Nephron (organoid): ENCODE data around the gene IQCE.
A peak's percentile ranks its signal among the peaks of the same experiment; 100 is the strongest.

Source experiments
- H3K27ac Mint-ChIP-seq, 3 experiments: 2 replicates each; pipeline ENCODE4 v1.8.0; 2020; ENCODE audit warnings: mixed read lengths in 3 of 3, mild to moderate bottlenecking in 2 of 3, moderate library complexity in 1 of 3
- H3K27me3 Mint-ChIP-seq: 2 replicates; pipeline ENCODE4 v1.8.0; 2021; ENCODE audit warnings: low read depth, mild to moderate bottlenecking, moderate library complexity, mixed read lengths
- H3K36me3 Mint-ChIP-seq: 2 replicates; pipeline ENCODE4 v1.8.0; 2020; ENCODE audit warnings: low read depth, mixed read lengths
- H3K4me1 Mint-ChIP-seq: 2 replicates; pipeline ENCODE4 v1.8.0; 2020; ENCODE audit warnings: mixed read lengths
- H3K4me3 Mint-ChIP-seq, 3 experiments: 2 replicates each; pipeline ENCODE4 v1.8.0; 2020; ENCODE audit warnings: mild to moderate bottlenecking in 3 of 3, mixed read lengths in 3 of 3, moderate library complexity in 2 of 3
- H3K9me3 Mint-ChIP-seq: 2 replicates; pipeline ENCODE4 v1.8.0; 2020; ENCODE audit warnings: mixed read lengths
- CTCF ChIP-seq, 3 experiments: fragments of 200-600 bp; sonication (generic); IDR thresholded peaks; one replicate each; pipeline ENCODE4 v1.5.0; 2021; ENCODE audit warnings: antibody characterized with exemption in 3 of 3; ENCODE audit not compliant: unreplicated experiment in 3 of 3

IQCE gene

GRCh38 chr7:2569421-2569820 lies 10.6 kb downstream of the IQCE start:
- H3K4me3 Mint-ChIP-seq, result no peak overlapping the region
- no peak for TF ChIP-seq CTCF (IDR thresholded peaks at IDR 0.05; ENCODE audit: unreplicated experiment in 3 of 3)
- H3K9me3 Mint-ChIP-seq, result no peaks in the 10 kb centered on the region
- peaks cover 4% of the 10 kb centered on the region for H3K27me3 Mint-ChIP-seq
- peaks cover 12% of the 10 kb centered on the region for H3K4me1 Mint-ChIP-seq
- peaks cover 19% of the 10 kb centered on the region for H3K36me3 Mint-ChIP-seq
- H3K27ac Mint-ChIP-seq, result no peak overlapping the region

- Mint-ChIP-seq H3K27me3 (peaks cover 1% of the 10 kb centered on the region), H3K9me3 (no peaks in the 10 kb centered on the region), H3K27ac (peak overlapping the region in 1 of 3 experiments; percentile 37), H3K36me3 (peaks cover 25% of the 10 kb centered on the region), H3K4me1 (peaks cover 9% of the 10 kb centered on the region), H3K4me3 (no peak overlapping the region)
- TF ChIP-seq CTCF (IDR thresholded peaks at IDR 0.05; ENCODE audit: unreplicated experiment in 3 of 3), result no peak
Observed at GRCh38 chr7:2570021-2570420, 11.2 kb downstream of the IQCE start.

GRCh38 chr7:2571409-2571808 lies 12.6 kb downstream of the IQCE start:
- H3K27ac Mint-ChIP-seq, result no peak overlapping the region
- H3K36me3 Mint-ChIP-seq, result peaks cover 31% of the 10 kb centered on the region
- H3K4me1 Mint-ChIP-seq, result peaks cover 11% of the 10 kb centered on the region
- no peaks in the 10 kb centered on the region for H3K9me3 Mint-ChIP-seq
- H3K4me3 Mint-ChIP-seq, result no peak overlapping the region
- H3K27me3 Mint-ChIP-seq, result no peaks in the 10 kb centered on the region
- TF ChIP-seq CTCF (IDR thresholded peaks at IDR 0.05; ENCODE audit: unreplicated experiment in 3 of 3), result no peak

GRCh38 chr7:2572101-2572842 lies 13.5 kb downstream of the IQCE start:
- no peak overlapping the region for H3K4me3 Mint-ChIP-seq
- no peak overlapping the region for H3K27ac Mint-ChIP-seq
- no peaks in the 10 kb centered on the region for H3K9me3 Mint-ChIP-seq
- H3K4me1 Mint-ChIP-seq, result peaks cover 5% of the 10 kb centered on the region
- H3K36me3 Mint-ChIP-seq, result peaks cover 35% of the 10 kb centered on the region
- no peak for TF ChIP-seq CTCF (IDR thresholded peaks at IDR 0.05; ENCODE audit: unreplicated experiment in 3 of 3)
- H3K27me3 Mint-ChIP-seq, result no peaks in the 10 kb centered on the region

GRCh38 chr7:2573761-2574160 lies 15.0 kb downstream of the IQCE start:
- Mint-ChIP-seq H3K27ac (no peak overlapping the region), H3K27me3 (no peaks in the 10 kb centered on the region), H3K4me1 (peaks cover 5% of the 10 kb centered on the region), H3K9me3 (no peaks in the 10 kb centered on the region), H3K4me3 (no peak overlapping the region), H3K36me3 (peaks cover 35% of the 10 kb centered on the region)
- no peak for TF ChIP-seq CTCF (IDR thresholded peaks at IDR 0.05; ENCODE audit: unreplicated experiment in 3 of 3)
